ENCODE results near the gene MACROD2. TPM values are rescaled to one million over a fixed set of nuclear protein-coding genes. Genes with fewer than 3 reads are reported as not detected.

Gene MACROD2
- total and polyA plus RNA-seq, 9 donors = 3.7 to 25.5 (median 7.8) TPM

DNA sequence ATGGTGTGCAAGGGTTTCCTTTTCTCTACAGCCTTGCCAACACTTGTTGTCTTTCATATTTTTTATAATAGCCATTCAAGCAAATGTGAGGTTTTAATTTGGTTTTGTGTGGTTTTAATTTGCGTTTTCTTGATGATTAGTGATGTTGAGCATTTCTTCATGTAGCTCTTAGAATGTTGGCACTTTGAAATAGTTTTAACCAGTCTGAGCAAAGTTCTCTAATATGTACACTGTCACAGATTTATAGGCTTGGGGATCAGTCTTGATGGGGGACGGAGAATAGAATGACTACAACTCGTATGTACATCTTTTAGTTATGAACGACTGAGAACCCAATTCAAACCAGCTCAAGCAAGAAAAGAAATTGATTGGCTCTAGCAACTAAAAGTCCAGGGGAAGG, 1574.8 kb downstream of the MACROD2 start:
- H3K36me3 ChIP-seq = no peaks in the 10 kb centered on the region
- 47 to 95% (median 94%) methylated on average over 4 of the region's 4 CpGs for WGBS, 3 donors

DNA sequence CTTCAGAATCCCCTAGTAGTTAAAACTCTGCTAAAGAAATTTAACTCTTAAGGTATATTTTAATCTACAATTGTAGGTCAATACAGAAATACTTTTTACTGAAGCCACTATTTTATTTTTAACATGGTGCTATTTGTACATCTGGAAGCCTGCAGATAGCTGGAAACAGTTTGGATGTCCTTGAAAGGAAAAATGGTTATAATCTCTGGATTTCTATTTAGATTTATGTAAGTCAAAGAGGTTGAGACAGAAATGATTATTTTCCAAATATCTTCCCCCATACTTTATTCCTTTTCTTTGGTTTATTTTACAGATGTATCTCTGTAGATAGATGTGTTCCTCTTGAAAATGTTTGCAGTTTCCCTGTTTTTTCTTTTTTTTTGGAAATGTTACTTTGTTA, 1575.7 kb downstream of the MACROD2 start:
- Histone ChIP-seq H3K4me3 (no peak overlapping the region), H3K9me3 (no peaks in the 10 kb centered on the region), H3K4me1 (ENCODE audit: insufficient read depth) (peaks cover 3% of the 10 kb centered on the region), H3K27ac (no peak overlapping the region), H3K36me3 (no peaks in the 10 kb centered on the region), H3K27me3 (no peaks in the 10 kb centered on the region)
- DNase-seq = no peak
- intact Hi-C loops (cut with DNase I) = no loop called here
- no peak for TF ChIP-seq EP300 (IDR thresholded peaks at IDR 0.05)

More for the DNA sequence above, 1574.8 kb downstream of the MACROD2 start:
- Histone ChIP-seq H3K4me1 (ENCODE audit: insufficient read depth) (peaks cover 1% of the 10 kb centered on the region), H3K4me3 (no peak overlapping the region), H3K27me3 (no peaks in the 10 kb centered on the region), H3K27ac (no peak overlapping the region), H3K9me3 (no peaks in the 10 kb centered on the region)
- DNase-seq = no peak
- intact Hi-C loops (cut with DNase I) = no loop called here
- TF ChIP-seq CTCF (IDR thresholded peaks at IDR 0.05) = no peak
- TF ChIP-seq POLR2A (IDR thresholded peaks at IDR 0.05) = no peak
- no peak for TF ChIP-seq EP300 (IDR thresholded peaks at IDR 0.05)

DNA sequence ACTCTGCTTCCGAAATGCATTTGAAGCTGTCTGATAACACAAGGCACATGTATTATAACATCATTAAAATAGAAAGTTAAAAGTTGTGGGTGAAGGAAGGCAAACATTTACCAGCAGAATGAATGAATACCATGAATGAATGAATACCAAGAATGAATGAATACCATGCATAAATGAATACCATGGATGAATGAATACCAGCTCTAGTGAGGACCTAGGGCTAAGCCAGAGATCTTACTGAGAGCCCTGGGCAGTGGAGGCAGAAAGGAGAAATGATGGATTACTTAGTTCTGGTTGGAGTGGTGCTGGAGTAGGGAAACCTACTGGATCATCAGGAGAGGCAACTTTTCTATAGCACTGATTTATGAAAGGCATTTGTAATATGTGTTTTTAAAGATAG, 1579.9 kb downstream of the MACROD2 start:
- no peak for DNase-seq
- Histone ChIP-seq H3K36me3 (no peaks in the 10 kb centered on the region), H3K9me3 (no peaks in the 10 kb centered on the region), H3K4me1 (ENCODE audit: insufficient read depth) (peaks cover 3% of the 10 kb centered on the region), H3K4me3 (no peak overlapping the region), H3K27me3 (no peaks in the 10 kb centered on the region), H3K27ac (no peak overlapping the region)
- 34 to 62% (median 43%) methylated on average over 1 of the region's 1 CpG for WGBS, 3 donors
- no peak for TF ChIP-seq POLR2A (IDR thresholded peaks at IDR 0.05)
- no peak for TF ChIP-seq EP300 (IDR thresholded peaks at IDR 0.05)
- no peak for TF ChIP-seq CTCF (IDR thresholded peaks at IDR 0.05)
- intact Hi-C loops (cut with DNase I) = no loop called here

- intact Hi-C loops (cut with DNase I) = no loop called here
- no peaks in the 10 kb centered on the region for H3K27me3 ChIP-seq
- H3K4me3 ChIP-seq = no peak overlapping the region
- DNase-seq = no peak
- H3K9me3 ChIP-seq = no peaks in the 10 kb centered on the region
- no peaks in the 10 kb centered on the region for H3K36me3 ChIP-seq
- H3K4me1 ChIP-seq (ENCODE audit: insufficient read depth) = peaks cover 3% of the 10 kb centered on the region
- TF ChIP-seq EP300 (IDR thresholded peaks at IDR 0.05) (no peak), POLR2A (IDR thresholded peaks at IDR 0.05) (no peak), CTCF (IDR thresholded peaks at IDR 0.05) (no peak)
- H3K27ac ChIP-seq = no peak overlapping the region
Observed at GRCh38 chr20:15576411-15576810, 1581.1 kb downstream of the MACROD2 start.

DNA sequence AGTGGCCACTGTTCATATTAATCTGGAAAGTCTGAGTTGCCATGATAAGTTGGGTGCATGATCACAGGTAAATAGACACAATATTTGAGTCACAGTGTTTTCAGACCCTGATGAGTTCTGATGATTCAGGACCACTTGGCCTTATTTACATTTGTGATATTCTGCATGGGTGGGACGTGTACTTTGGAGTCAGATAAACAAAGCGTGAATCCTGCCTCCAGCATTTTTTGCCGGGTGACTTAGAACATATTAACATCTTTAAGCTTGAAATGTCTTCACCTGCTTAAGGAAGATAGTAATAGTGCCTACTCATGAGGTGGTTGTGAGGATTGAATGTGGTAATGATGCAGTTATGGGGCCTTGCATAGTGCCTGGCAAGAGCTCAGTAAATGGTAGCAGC, 1582.8 kb downstream of the MACROD2 start:
- no peak for DNase-seq
- Histone ChIP-seq H3K27me3 (no peaks in the 10 kb centered on the region), H3K4me3 (no peak overlapping the region), H3K4me1 (ENCODE audit: insufficient read depth) (peaks cover 3% of the 10 kb centered on the region), H3K9me3 (no peaks in the 10 kb centered on the region), H3K36me3 (no peaks in the 10 kb centered on the region), H3K27ac (no peak overlapping the region)
- TF ChIP-seq CTCF (IDR thresholded peaks at IDR 0.05) (no peak), POLR2A (IDR thresholded peaks at IDR 0.05) (no peak), EP300 (IDR thresholded peaks at IDR 0.05) (no peak)
- intact Hi-C loops (cut with DNase I) = no loop called here
- WGBS, 3 donors = 70 to 80% (median 76%) methylated on average over 3 of the region's 3 CpGs

Measured in ovary (tissue), 9 donors.